Hepatic stellate cell (primary cell): Measurements from ENCODE around the gene PKNOX2.

ENCODE experiments used
- DNase-seq: peaks from one replicate; pipeline ENCODE4 v3.0.0; 2011; ENCODE audit warnings: low spot score

The PKNOX2 gene

DNA sequence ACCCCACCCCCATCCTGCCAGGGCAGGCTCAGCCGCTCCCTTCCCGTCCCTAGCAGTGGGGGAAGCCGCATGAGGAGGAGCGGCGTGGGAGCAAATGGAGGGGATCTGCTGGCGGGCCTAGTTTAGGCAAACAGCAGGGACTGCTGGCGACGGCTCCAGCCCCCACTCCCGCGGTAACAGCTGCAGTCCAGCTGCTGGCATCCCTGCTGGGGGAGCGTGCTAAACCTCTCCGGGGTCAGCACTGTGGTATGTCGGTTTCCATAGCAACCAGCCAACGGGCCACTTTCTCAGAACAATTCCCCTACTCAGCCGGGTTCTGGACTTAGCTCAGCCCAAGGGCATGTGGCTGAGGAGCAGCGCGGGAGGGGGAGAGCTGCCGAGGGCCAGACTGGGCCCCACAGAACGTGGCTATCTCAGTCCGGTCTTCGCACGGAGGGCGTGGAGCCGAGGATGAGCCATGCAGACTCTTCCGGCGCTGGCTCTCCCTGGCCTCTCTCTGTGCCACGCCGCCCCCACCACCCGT is 98.8 kb downstream of the PKNOX2 start:
- DNase-seq, result peak; percentile 97

DNA sequence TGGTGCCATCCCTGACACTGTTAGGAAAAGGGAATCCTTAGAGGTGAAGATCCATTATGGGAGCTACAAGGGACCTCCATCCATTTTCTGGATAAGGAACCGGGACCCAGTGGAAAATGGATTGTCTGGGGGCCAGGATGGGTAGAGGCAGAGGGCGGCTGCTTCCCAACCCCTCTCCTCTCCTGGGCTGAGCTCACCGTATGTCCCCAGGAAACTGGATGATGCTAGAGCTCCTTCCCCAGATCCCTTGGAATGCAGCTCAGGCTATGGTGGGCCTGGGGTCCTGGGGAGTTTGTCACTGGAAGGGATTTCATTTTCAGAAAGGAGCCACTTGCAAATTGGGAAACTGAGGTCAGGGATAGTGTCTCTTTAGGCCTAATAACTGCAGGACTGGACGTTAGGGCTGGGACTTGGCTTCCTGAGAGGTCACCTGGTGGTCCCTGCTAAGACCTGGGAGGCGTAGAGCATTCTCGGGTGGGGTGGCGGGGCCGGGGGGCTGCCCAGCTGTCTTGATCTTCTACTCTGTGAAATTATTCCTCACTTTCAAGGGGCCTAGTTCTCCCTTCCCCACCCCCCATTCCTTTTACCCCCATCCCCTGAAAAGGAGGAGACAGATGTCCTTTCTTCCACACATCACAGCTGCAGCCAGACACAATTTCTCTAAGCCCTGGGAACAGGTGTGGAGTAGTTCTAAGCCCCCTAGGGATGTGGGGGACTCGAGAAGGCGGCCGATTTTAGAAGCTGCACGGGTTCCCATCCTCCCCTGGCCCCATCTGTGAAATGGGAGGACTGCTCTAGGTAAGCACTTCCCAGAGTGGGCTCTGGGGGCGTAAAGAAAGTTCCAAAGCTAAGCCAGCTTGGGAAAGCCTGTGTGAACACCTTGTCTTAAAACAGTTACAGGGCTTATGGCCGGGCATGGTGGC is 99.8 kb downstream of the PKNOX2 start:
- no peak for DNase-seq

DNA sequence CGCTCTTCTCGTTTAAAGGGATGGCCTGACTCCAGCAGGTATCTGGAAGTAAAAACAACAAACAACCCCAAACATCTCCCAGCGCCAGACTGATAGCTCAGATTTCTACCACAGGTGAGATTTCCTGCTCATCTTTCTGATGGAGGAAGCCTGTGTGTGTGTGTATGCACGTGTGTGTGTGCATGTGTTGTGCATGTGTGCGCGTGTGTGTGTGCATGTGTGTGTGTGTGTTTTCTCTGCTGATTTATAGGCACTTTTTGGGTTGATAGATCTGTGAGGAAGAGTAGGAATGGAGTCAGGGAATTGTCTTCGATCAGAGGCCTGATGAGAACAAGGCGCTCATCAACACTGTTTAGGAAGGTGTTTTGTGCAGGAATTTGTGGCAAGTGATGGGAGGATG is 103.0 kb downstream of the PKNOX2 start:
- DNase-seq, result no peak

DNA sequence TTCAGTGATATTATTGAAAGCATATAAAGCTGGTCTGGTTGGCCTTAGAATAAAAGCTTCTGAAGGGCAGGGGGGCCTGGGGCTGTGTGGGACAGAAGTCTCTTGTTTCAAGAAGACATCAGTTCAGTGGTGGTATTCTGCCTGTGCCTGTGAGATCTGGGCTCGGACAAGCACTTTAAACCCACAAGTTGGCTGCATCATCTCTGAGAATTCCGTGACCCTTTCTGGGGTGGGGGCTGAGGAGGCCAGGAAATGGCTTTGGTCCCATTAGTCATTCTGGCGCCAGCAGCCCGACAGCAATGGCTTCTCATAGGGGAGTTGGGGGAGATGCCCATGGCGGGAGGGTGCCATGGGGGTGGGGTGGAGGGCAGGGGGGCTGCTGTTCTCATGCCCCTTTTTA is 104.1 kb downstream of the PKNOX2 start:
- DNase-seq, result no peak

DNA sequence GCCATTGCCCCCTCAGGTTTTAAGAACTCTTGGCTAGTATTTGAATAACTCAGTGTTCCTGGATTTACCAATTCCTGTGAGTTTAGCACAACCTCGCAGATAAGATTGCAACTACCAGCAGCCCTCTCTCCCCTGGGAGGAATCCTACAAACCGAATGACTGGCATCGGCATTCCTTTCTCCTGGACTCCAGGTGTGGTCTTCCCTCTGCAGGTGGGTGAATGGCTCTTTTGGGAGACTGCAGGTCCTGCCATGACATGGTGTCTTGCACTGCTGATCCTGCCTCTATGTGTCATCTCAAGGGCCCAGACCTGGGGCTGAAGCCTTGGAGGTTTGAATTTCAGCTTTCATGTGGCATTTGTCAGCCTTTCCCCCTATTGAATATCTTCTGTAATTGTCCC is 105.6 kb downstream of the PKNOX2 start:
- no peak for DNase-seq

DNA sequence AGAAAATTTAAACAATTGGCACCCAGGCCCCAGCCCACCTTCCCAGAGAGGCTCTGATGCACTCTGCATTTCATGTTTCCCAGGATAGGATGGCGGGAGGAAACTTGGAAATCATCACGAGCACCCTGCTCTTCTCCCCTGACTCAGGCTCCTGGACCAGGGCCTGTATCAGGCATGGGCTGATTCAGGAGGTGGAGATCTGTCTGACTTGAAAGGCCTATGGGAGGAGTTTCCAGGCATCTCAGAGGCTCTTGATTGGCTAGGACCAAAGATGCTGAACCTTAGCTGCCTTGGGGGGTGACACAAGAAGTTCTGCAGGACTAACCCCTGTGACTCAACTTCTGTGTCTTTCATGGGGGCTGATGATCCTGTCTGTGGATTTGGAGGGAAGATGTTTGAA is 106.2 kb downstream of the PKNOX2 start:
- no peak for DNase-seq

DNA sequence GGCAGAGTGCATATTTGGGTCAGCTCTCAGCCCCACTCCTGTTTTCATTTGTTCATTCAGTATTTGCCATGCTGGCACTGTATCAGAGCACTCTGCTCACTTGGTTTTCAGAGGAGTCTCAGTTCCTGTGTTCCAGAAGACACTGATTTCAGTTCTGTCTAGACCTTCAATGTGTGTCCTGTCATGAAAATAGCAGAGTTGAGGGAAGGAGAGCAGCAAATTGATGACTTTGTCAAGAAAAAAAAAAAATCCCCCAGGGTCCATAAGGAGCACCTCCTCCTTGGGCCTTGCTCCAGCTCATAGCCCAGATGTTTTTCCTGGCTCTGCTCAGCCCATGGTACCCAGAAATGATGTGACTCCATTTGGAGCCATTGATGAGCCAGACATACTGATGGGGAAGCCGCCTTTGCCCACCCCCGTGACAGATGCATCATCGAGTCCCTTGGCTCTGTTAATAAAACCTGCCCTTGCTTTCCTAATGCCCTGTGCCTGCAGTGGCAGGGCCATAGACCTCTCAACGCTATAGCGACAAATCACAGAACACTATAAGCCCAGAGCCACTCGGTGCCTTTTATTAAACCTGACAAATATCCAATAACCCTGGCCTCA is 107.0 kb downstream of the PKNOX2 start:
- no peak for DNase-seq

DNA sequence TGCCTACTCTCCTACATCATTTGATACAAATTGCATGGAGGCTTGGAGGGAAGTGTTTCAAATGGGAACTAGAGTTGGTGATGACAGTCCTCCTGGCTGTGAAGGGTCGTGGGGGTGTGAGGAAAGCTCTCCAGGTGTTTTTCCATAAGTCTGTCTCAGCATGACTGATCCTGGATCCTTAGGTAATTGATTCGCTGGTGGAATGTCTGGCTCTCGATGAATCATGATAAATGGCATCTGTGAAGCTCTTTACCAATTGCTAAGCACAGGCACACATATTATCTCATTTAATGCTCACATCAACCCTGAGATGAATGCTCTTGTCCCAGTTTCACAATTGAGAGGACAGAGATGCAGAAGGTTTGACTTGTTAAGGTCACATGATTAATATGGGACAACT is 107.5 kb downstream of the PKNOX2 start:
- DNase-seq, result no peak

DNA sequence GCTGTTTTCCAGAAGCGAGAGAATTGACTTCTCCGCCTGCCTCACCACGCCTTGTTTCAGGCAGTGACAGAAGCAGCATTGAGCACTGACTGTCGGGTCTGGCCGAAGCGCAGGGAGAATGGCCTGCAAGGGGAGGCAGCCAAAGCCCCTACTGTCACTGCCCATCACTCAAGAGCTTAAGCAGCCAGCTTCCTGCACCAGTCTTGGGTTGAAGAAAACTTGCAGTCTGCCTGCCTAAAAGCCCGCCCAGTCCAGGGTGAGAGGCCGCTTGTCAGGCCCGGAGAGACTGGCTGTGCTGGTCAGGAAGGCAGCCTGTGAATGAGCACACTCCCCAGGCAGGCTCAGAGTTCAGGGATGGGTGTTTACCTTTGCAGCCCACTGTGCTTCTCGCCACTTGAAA is 108.3 kb downstream of the PKNOX2 start:
- no peak for DNase-seq

DNA sequence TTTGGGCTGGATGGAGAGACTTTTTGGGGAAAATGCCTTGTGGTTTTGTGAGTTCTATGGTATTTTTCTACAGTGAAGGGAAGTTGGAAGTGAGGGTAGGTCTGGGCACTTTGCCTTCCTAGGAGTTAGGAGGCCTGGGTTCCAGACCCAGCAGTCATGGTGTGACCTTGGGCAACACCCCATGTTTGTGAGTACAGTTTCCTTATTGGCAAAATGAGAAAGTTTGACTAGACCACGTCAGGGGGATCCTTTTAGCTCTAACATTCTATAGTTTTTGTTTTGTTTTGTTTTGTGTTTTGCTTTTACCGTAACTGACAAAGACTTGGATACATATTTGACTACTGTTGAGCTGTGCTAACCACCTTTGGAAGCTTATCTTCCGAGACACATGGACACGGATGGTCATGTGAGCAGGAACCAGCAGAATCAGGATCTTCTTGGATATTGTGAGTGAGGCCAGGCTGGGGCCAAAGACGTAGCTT is 109.0 kb downstream of the PKNOX2 start:
- DNase-seq, result no peak

DNA sequence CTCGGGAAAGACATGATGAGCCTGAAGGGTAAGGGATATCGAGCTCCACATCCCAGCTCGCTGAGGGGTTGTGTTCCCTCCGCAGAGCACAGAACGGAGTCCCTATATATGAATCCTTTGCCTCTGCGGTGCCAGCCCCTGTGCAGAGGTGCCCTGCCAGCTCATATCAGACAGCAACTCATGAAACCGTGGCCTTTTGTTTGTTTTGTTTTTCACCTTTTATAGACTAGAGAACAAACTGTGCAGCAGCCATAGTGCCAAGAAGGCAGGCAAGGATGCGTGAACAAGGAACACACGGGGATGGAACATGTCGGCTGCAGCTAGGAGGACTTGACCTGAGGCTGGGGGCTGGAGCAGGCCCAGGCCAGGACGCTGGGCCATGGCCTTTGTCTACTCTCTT is 109.8 kb downstream of the PKNOX2 start:
- no peak for DNase-seq

DNA sequence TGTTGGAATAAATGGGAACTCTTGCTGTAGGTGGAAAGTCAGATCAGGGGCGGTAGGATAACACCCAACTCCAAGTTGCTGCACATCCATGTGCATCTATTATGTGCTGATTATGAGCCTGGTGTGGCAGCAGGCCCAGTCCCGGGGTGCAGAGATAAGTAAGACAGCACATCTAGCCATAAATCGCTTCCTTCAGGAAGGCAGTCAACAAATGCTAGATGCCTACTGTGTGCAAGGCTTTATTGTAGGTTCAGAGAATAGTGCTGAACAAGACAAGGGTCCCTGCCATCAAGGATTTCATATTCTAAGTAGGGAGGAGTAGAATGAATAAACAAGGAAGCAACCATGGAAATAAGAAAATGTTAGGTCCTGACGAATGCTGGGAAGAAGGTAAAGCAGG is 110.2 kb downstream of the PKNOX2 start:
- no peak for DNase-seq

DNA sequence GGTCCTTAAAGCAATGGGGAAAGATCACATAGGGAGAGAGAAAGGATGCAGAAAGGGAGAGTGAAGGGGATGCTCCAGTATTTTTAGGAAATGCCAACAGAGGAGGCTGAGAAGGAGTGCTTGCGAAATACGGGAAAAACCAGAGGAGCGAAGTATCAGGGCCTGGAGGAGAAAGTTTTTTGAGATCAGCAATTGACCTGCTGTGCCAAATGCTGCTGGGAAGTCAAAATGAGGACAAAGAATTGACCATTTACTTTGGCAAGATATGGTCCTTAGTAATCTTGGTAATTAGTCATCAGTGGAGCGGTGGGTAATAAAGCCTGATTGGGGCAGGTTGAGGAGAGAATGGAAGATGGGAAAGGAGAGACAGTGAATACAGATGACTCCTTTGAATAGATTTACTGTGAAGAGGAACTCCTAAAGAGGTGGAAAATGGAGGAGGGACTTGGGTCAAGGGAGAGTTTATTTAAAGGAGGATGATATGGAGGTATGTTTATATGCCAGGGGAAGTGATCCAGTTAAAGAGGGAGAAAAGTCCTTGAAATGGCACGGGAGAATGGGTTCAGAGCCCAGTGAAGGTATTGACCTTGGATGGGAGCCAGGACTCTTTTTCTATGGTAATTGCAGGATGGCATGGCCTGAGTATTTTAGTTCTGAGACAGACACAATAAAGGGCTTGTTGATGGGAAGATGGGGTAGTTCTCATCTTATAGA is 111.5 kb downstream of the PKNOX2 start:
- DNase-seq, result no peak

DNA sequence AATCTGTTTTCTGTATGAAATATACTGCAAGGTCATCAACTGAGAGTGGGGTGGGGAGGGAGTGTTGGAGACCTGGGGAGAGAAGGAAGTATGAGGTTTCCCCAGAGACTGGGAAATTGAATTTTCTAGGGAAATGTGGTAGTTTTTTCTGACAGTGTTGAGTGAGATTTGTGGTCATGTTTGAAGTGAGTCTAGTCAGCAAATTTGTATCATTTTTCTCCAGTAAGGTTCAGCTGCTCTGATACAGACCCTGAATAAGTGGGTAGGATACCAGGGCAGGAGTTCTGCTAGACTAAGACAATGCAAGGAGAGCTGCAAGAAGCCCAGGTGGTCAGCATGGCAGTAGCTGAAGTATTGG is 112.0 kb downstream of the PKNOX2 start:
- no peak for DNase-seq

DNA sequence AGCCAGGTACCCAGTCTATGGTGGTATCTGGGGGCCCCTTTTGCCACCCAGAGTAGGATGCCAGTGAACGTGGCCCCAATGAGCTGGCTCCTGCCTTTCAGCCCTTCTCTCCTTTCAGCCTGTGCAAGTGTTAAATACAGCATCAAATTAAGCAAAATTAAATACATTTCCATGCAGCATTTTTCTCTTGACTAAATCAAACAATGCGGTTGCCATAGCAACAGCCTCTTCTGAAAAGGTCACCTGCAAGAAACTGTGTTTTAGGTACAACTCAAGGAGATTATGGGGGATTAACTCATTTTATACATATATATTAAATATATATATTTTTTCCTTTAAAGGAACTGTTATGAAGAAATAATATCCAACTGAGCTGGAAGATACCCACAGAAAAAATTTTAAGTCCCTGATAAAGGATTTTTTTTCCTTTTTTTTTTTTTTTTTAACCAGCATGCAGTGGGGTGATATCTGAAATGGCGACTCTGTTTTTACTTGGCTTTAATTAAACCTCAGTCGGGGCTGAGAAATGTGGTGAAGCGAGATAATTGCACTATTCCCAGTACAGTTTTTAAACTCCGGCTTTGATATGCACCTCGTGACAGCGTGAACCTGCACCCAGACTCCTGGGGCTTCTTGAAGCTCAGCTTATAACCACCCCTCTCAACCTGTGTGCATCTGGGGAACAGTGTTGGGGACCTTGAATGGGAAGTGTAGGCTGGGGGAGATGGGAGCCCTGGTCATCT is 115.3 kb downstream of the PKNOX2 start:
- no peak for DNase-seq

DNA sequence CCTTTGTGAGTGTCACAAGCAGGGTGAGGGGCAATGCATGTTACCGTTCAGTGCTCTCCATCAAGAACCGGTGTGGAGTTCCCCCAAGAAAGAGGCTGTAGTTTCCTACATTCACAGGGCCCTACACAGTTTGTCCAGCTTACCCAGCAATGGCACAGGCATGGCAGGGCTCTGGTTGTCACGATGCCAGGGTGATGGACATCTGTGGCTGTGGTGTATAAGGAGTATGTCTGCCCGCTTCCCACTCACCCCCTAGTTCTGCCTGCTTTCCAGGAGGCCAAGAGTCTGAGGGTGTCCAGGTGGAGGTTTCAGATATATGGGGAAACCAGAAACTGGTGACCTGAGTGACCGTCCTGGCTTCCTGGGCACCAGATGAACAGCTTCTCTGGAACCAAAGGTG is 116.1 kb downstream of the PKNOX2 start:
- DNase-seq, result no peak

DNA sequence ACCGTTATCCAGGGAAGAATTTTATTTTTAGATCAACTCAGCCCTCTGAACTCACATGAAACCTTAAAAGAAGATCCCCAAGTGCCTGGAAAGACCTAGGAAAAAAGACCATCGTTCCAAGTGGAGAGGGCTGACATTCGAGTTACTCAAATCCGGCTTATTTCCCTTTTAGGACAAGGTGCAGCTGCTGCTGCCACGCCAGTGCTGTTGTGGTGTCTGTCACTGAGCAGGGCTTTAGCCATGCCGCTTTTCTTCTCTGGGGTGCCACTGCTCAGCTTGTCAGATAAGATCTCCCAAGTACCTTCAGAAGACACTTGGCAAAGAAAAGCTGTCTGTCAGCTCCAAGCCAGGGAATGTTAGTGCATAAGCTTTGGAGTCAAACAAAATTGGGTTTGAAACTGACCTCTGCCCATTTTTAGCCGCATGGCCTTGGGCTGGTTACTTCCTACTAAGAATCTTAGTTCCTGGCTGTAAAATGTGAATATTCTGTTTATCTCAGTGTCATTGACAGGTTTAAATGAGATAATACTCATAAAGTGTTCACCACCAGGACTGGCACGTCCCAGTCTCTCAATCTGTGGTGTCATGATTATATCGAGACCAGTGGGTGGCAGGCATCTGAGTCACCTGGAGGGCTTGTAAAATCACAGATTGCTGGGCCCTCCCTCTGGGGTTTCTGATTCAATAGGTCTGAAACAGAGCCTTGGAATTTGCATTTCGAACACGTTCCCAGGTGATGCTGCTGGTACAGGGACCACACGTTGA is 117.5 kb downstream of the PKNOX2 start:
- no peak for DNase-seq

DNA sequence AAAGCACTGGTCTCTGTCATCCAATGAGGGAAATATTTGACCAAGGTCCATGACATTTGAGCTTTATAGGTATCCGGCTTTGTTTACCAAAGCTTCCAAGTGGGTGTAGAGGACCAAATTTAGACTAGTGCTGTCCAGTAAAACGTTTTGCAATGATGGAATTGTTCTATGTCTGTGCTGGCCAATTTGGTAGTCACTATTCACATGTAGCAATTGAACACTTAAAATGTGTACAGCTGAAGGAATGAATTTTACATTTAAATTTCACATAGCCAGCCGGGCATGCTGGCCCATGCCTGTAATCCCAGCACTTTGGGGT is 118.0 kb downstream of the PKNOX2 start:
- DNase-seq, result no peak

DNA sequence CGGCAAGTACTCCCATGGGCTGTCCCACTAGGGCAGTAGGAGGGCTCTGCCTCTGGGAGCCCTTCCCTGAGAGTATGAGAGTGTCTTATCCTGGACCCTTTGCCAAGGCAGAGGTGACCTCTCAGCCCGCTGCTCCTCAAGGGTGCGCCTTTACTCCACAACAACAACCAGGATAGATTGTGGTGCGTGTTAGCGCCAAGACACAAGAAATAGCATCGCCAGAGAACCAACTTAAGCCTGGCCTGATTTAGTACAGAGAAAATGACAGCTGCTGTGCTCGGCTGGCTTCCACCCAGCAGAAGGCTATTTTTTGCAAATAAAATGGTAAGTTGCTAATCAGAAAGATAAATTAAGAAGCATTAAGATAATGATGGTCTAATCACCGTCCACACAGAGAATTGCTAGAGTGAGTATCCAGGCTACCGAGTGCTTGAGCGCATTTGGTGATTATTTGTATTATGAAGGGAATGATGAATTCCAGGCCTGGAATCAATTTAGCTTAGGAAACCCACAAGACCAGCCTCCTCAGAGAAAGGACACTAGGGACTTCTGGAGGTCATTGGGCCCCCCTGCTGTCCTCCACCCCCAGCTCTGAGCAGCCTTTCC is 119.8 kb downstream of the PKNOX2 start:
- DNase-seq, result no peak

DNA sequence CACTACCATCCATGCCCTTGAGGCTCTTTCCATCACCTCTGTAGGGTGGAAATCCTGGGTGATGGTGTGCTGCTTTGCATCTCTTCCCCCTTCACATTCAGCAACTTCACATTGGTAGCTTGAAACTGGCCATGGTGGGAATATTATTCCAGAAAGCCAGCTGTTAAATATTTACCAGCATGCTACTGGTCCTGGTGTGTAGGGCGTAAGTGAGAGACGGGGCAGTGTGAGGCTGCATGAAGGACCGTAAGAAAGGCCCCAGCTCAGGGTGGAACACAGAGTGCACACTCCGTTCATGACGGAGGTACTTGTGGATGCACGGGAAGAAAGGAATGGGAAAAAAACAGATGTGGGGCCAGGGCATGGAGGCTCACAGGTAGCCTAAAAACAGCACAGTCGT is 121.3 kb downstream of the PKNOX2 start:
- no peak for DNase-seq

DNA sequence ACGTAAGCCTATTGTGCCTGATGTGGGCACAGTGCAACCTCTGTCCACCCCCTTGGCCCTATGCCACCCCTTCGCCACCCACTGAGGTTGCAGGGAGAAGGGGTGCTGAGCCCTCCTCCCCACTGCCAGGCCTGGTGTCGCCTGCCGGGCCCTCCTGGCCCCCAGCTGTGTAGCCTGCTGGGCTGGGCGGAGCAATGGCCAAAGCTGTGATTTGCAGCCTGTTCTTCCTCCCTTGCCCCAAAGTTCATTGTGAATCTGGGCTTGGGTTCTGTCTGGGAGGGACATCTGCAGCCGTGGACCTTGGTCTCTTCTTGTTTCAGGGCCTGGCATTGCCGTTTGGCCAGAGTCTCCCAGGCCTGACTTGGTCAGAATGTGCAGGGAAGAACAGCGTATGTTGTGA is 121.9 kb downstream of the PKNOX2 start:
- no peak for DNase-seq
